Activated CD4-positive, alpha-beta T cell treated with anti-CD3 and anti-CD28 coated beads, Interleukin-2, amount 50 U/mL, for 4 hours (primary cell): Measurements from ENCODE around the gene PDGFD.

Experiments
- DNase-seq, 2 experiments: peaks; one replicate each; pipeline ENCODE4 v3.0.0-alpha.2; 2020

PDGFD gene

DNA sequence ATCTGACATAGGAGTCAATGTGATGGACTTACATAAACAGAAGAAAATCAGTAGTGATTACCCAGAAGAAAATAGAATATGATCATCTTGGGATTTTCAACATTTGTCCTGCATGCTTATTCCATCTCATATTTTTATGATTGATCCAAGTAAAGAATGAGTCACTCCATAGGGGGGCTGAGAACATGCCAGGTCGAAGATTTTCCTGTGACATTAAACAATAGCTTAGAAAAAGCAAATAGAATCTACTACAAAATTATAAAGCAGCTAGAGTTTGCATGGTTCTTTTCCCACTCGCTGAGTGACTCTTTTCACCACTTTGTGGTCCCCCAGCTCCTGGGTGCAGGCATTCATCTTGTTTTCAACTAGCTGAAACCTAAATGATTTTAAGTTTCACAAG lies 71.2 kb downstream of the PDGFD start:
- no peak for DNase-seq

DNA sequence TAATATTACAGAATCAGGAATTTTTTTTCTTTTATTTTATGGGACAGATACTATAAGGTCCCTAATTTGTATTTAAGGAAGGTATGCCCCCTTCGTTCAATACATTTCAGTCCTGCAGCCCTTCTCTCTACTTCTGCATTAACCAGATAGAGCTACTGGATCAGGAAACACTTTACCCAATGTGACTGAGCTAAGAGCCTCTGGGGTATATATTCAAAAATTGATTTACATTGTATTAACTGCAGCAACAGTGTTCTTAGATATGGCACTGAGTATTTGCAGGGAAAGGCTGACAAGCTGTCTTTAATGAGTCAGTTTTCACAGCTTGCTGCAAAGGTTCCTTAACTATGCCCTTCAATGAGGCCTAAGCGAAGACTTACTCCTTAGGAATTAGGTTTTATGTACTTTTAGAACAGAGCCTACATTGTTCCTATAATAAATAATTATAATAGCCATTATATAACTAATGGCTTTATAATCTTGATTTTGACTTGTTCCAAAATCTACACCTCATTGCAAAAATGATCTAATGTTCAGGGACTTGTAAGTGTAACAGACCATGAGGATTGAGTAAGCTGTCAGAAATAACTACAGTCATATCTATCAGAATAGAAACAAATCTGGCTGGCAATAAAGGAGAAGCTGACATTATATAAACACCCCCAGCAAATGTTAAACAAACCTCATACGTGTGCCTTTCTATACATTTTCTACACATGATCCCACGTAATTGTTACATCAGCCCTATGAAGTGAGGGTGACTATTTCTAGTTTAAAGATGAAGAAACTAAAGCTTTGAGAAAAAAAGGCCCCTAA lies 72.5 kb downstream of the PDGFD start:
- no peak for DNase-seq

DNA sequence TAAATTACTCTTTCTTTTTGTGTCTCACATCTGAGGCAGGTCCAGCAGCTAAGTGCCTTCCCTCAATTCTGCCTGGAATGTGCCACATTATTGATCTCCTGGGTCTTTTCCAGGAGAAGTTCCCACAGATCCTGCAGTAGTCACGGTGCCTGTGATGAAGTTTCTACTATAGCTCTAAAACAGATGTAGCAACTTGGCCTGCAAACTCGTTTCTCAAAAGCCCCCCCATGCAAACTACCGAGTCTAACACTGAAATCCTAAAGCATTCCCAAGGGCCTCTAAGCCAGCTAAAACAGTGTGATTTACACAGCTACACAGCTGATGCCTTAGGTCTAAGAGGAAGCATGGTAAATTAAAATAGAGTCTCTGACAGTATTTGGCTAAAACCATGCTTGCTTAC lies 73.2 kb downstream of the PDGFD start:
- no peak for DNase-seq

- no peak for DNase-seq
These were observed 74.5 kb downstream of the PDGFD start for GRCh38 chr11:104089481-104089880.

- no peak for DNase-seq
These were observed 77.3 kb downstream of the PDGFD start for GRCh38 chr11:104086621-104087020.

- no peak for DNase-seq
These were observed 85.0 kb downstream of the PDGFD start for GRCh38 chr11:104078995-104079394.

- no peak for DNase-seq
These were observed 85.7 kb downstream of the PDGFD start for GRCh38 chr11:104078245-104078644.

- no peak for DNase-seq
These were observed 87.5 kb downstream of the PDGFD start for GRCh38 chr11:104076455-104076854.

DNA sequence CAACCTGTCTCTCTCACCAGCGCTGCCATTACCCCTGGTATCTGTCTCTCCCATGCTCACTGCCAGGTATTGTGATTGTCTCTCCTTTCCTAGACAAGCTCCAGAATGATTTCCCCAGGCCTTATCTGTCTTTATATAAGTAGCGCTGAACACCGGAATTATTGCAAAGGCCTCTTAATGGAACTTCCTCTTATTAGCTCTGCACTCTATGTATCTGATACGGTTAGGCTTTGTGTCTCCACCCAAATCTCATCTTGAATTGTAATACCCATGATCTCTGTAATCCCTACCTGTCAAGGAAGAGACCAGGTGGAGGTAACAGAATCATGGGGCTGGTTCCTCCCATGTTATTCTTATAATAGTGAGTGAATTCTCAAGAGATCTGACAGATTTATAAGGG lies 88.2 kb downstream of the PDGFD start:
- DNase-seq: no peak

DNA sequence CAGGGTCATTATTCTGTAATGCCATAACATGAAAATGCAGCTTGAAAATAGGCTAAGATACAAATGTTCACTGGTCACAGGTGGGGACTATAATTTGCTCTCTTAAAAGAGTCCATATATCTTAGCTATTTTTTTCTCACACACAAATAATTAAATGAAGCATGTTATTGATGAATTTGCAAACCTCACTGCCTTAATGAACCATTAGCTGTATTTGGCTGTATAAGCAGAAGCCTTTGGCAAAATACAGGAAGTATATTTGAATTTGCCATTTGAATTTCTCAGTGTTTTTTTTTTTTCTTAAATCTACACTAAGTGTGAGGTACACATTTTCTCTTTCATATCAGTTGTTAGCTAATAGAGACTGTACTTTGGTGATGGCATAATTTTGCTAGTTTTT lies 88.9 kb downstream of the PDGFD start:
- no peak for DNase-seq

GRCh38 chr11:104073950-104074705 lies 89.8 kb downstream of the PDGFD start:
- no peak for DNase-seq

- DNase-seq: no peak
These were observed 96.4 kb downstream of the PDGFD start for GRCh38 chr11:104067534-104067933.

- DNase-seq: no peak
These were observed 99.8 kb downstream of the PDGFD start for GRCh38 chr11:104064034-104064630.

DNA sequence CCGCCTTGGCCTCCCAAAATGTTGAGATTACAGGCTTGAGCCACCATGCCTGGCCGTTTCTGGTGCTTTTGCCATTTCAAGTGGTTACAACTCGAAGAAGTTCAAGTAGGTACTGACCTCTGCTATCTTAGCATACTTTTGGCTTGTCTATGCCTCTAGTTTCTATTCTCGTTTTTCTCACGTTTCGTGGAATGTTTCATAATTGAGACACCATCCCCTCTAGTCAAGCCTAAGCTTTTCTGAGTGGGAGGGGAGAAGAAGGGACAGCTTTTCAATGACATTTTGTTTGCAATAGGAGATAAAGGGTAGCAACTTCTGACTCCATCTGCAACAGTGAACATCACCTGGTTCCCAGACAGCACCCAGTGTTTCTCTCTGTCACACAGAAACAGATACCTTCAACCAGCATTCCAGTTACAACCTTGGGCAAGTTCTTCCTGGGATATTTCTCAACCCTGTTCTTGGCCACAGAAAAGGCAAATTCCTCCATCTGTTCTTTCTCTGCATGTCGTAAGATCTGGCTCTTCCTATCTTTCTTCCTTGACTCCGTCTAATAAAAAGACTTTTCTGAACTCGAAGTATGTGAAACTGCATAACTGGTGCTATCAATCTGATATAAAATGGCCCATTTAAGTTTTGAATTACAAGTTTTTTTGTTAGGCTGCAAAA lies 102.0 kb downstream of the PDGFD start:
- no peak for DNase-seq

DNA sequence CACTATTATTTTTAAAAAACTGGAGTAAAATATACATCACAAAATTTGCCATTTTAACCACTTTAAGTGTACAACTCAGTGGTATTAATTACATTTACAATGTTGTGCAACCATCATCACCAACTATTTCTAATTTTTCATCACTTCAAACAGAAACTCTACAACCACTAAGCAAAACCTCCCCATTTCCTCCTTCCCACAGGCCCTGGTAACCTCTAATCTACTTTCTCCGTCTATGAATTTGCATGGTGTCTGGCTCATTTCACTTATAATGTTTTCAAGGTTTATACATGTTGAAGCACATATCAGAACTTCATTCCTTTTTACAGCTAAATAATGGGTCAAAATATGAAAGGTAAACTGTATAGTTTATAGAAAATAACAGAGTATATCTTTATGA lies 103.1 kb downstream of the PDGFD start:
- DNase-seq: no peak

DNA sequence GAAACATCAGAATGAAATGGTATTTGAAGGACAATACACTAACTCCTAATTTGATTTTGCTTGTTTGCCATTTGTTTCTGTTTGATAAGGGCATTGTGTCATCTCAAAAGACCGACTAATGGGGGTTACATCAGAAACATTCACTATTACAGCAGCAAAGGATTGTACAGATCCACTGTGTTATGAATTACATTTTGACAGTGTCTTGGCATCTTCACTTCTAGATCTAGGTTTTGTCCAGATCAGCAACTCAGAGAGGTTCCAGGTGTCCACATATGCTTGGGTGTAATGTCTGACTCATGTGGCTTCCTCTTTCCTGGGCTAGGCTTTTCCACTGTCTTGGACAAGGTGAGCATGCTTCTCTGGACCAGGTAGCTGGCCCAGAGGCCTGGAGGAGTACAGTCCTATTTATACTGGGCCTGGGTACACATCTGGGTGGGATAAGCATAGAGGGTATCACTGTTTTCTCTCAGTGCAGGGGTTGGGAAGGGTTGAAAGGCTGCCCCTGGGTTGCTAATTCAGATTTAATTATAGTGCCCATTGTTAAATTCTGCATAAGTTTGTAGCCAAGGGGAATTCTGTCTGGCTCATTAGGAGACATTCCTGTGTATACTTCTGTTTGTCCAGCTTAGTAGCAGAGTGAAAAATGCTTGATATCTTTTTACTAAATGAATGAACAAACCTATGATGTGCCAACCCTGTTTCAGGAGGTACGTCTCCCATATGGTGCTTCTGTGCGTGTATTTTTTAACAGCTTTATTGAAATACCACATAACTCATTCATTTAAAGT lies 103.7 kb downstream of the PDGFD start:
- DNase-seq: no peak

DNA sequence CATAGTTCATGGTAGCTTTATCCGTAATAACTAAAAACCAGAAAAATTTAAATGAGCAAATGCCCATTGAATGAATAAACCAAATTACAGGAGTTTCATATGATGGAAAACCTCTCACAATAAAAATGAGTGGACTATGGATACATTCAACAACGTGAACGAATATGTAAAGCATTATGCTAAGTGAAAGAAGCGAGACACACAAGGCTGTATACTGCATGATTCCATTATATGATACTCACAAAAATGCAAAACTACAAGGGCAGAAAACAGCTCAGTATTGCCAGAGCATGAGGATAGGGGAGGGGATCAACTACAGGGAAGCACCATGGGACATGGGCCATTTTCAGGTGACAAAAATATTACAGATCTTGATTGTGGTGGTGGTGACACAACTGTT lies 105.3 kb downstream of the PDGFD start:
- DNase-seq: no peak

DNA sequence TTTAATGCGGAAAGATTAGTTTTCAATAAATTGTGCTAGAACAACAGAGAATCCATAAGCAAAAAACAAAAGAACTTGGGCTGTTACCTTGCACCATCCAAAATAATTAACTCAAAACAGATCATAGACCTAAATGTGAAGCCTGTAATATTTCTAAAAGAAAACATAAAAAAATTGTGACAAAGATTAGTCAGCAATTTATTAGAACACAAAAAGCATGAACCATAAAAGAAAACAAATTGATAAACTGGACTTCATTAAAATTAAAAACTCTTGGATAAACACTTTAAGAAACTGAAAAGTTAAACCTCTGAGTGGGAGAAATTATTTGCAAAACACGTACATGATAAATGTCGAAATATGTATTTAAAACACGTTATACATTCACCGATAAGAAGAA lies 106.0 kb downstream of the PDGFD start:
- no peak for DNase-seq

DNA sequence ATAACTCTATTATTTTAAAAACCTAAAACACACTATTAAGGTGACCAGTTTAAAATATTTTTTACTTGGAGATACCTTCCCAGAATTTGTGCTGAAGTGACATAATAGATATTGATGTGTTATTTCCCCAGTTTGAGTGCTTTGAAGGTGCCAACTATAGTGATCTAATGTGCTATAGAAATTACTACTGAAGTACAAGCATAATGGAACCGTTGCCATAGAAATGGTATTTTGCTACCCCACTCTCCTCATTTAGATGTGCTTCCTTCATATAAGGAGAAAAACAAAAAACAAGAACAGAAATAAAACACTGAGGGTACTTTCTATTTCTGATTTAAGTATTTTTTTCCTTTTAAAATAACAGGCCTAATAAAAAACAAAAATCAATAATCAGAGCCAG lies 108.4 kb downstream of the PDGFD start:
- no peak for DNase-seq

- no peak for DNase-seq
These were observed 108.9 kb downstream of the PDGFD start for GRCh38 chr11:104054911-104055529.

DNA sequence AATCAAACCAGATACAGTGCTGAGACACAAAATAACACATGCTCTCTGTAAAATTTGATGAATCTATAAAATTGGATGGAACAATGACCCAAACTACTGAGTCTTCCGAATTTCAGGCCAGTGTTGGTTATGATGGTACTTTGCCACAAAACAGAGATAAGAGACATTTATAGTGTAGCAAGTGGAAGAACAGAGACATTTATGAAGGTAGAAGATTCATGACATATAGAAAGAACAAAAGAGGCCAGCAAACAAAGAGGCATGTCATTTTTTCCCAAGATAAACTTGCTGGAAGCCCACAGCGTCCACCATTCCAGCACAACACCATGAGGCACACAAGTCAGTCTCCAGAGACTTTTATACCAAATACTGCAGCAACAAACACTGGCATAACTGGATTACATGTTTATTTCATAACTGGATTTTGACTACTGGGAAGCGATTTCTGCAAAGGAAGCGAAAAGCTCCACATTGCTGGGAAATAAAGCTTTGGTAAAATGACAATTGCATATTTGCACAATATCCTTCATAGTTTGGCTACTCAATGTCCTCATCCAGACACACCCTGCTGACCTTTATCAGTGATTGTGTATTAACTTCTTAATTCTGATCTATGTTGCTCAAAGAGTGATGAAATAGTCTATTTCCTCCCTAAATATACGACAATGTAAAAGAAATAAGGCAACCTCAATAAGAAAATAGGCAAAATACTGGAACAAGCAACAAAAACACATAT lies 110.0 kb downstream of the PDGFD start:
- no peak for DNase-seq
